GM18909 (cell line): ENCODE measurements around the gene RBM3.
"Not testable (repeated sequence)": the region's sequence is repeated elsewhere in the genome, so short reads cannot be mapped to it uniquely, and the experiment has no call there.

ENCODE experiments used
- ATAC-seq: cut with Tn5 transposase; IDR thresholded peaks from one replicate; pipeline ENCODE4 v1.9.1; 2021; ENCODE audit warnings: mild to moderate bottlenecking; ENCODE audit not compliant: unreplicated experiment, poor library complexity

RBM3 gene

GRCh38 chrX:48574270-48575266 is at the start of gene RBM3:
Gene RBM3 (plus strand): TSS chrX:48574484. CDS start chrX:48575181, 697 bp downstream.
- ATAC-seq: peak; percentile 87

GRCh38 chrX:48525853-48526252 is 48.4 kb upstream of the RBM3 start:
- not testable (repeated sequence) for ATAC-seq

- no peak for ATAC-seq
Observed at GRCh38 chrX:48530736-48531135, 43.5 kb upstream of the RBM3 start.

- ATAC-seq: no peak
Observed at GRCh38 chrX:48531358-48531959, 42.8 kb upstream of the RBM3 start.

- ATAC-seq: no peak
Observed at GRCh38 chrX:48532161-48532560, 42.1 kb upstream of the RBM3 start.

GRCh38 chrX:48533165-48533564 is 41.1 kb upstream of the RBM3 start:
- ATAC-seq: no peak

GRCh38 chrX:48538641-48539344 is 35.5 kb upstream of the RBM3 start:
- no peak for ATAC-seq

GRCh38 chrX:48539345-48540027 is 34.8 kb upstream of the RBM3 start, which contains the start of gene TBC1D25:
Gene TBC1D25 (plus strand): TSS chrX:48539714. CDS start chrX:48539798, 84 bp downstream.
- ATAC-seq: peak; percentile 81

- peak; percentile 32 for ATAC-seq
Observed at GRCh38 chrX:48540028-48540375, 34.3 kb upstream of the RBM3 start.

- ATAC-seq: no peak
Observed at GRCh38 chrX:48540480-48540879, 33.8 kb upstream of the RBM3 start.

- ATAC-seq: no peak
Observed at GRCh38 chrX:48541140-48541814, 33.0 kb upstream of the RBM3 start.

- no peak for ATAC-seq
Observed at GRCh38 chrX:48548871-48549270, 25.4 kb upstream of the RBM3 start.

GRCh38 chrX:48555731-48556325 is 18.5 kb upstream of the RBM3 start:
- not testable (repeated sequence) for ATAC-seq

- ATAC-seq: no peak
Observed at GRCh38 chrX:48558271-48558670, 16.0 kb upstream of the RBM3 start.

GRCh38 chrX:48559636-48560035 is 14.6 kb upstream of the RBM3 start:
- ATAC-seq: no peak

GRCh38 chrX:48560056-48560455 is 14.2 kb upstream of the RBM3 start:
- ATAC-seq: no peak

GRCh38 chrX:48560681-48561080 is 13.6 kb upstream of the RBM3 start:
- ATAC-seq: no peak

- ATAC-seq: peak; percentile 40
Observed at GRCh38 chrX:48569958-48570357, 4.3 kb upstream of the RBM3 start.

- ATAC-seq: no peak
Observed at GRCh38 chrX:48573690-48574269, 504 bp upstream of the RBM3 start.
